SK-N-SH (cell line): Measurements from ENCODE around the gene PRELID3B. TPM values are rescaled to one million over a fixed set of nuclear protein-coding genes. Genes with fewer than 3 reads are reported as not detected.

Experiments used
- CTCF ChIA-PET: fragments of 300-600, 350-600 bp; formaldehyde crosslinking; extraction: SDS; loops from one replicate; lab custom pipeline; 2021; lab: Yijun Ruan, JAX
- POLR2A ChIA-PET: fragments of 350-600 bp; sonication (Branson Sonifier 250); formaldehyde crosslinking; extraction: SDS; loops from one replicate; lab custom pipeline; 2020; ENCODE audit warnings: antibody characterized with exemption, inconsistent platforms; lab: Yijun Ruan, JAX
- DNase-seq: peaks from one replicate; pipeline ENCODE4 v3.0.0; 2012
- H2AFZ ChIP-seq: fragments of 200-600 bp; sonication (generic); 2 replicates; pipeline ENCODE4 v1.8.1; 2016; ENCODE audit warnings: antibody characterized with exemption, mild to moderate bottlenecking, low read depth
- H3F3A ChIP-seq: fragments of 200-600 bp; sonication (generic); replicated peaks from 2 replicates; pipeline ENCODE3; 2016; ENCODE audit warnings: antibody characterized with exemption, mild to moderate bottlenecking; ENCODE audit not compliant: insufficient read depth
- H3K27ac ChIP-seq, 2 experiments: fragments of 200-500 bp in 1 of 2; fragments of 200-600 bp in 1 of 2; sonication (Bioruptor generic) in 1 of 2; sonication (generic), shearing (Covaris generic) in 1 of 2; 2 replicates each; pipeline versions ENCODE4 v1.5.1 to v1.6.1; 2014 to 2016; ENCODE audit warnings: low read depth in 2 of 2, inconsistent platforms in 1 of 2, low read length in 1 of 2, mild to moderate bottlenecking in 1 of 2, mixed read lengths in 1 of 2
- H3K27me3 ChIP-seq: fragments of 200-600 bp; sonication (generic), shearing (Covaris generic); 2 replicates; pipeline ENCODE4 v1.6.1; 2016; ENCODE audit warnings: mixed run types; ENCODE audit not compliant: insufficient read depth
- H3K36me3 ChIP-seq, 2 experiments: fragments of 200-500 bp in 1 of 2; fragments of 200-600 bp in 1 of 2; sonication (Bioruptor generic) in 1 of 2; sonication (generic) in 1 of 2; replicated peaks in 1 of 2; 2 replicates each; pipeline versions ENCODE3 to v1.5.1; 2014 to 2016; ENCODE audit warnings: low read length in 1 of 2, mild to moderate bottlenecking in 1 of 2; ENCODE audit not compliant: insufficient read depth in 2 of 2, control insufficient read depth in 1 of 2
- H3K4me1 ChIP-seq, 2 experiments: fragments of 200-500 bp in 1 of 2; fragments of 200-600 bp in 1 of 2; sonication (Bioruptor generic) in 1 of 2; sonication (generic), shearing (Covaris generic) in 1 of 2; 2 replicates each; pipeline versions ENCODE4 v1.5.1 to v1.6.1; 2014 to 2016; ENCODE audit warnings: low read depth in 1 of 2, low read length in 1 of 2, mixed run types in 1 of 2; ENCODE audit not compliant: insufficient read depth in 2 of 2, control insufficient read depth in 1 of 2
- H3K4me2 ChIP-seq: fragments of 200-600 bp; sonication (generic), shearing (Covaris generic); 2 replicates; pipeline ENCODE4 v1.6.1; 2017; ENCODE audit warnings: mixed run types
- H3K4me3 ChIP-seq, 2 experiments: fragments of 200-500 bp in 1 of 2; fragments of 200-600 bp in 1 of 2; sonication (Bioruptor generic) in 1 of 2; sonication (generic), shearing (Covaris generic) in 1 of 2; 2 replicates each; pipeline versions ENCODE4 v1.5.1 to v1.8.1; 2014 to 2016; ENCODE audit warnings: low read depth in 2 of 2, inconsistent platforms in 1 of 2, low read length in 1 of 2, mild to moderate bottlenecking in 1 of 2, mixed read lengths in 1 of 2, moderate library complexity in 1 of 2
- H3K79me2 ChIP-seq: fragments of 200-600 bp; sonication (generic); 2 replicates; pipeline ENCODE4 v1.8.1; 2017; ENCODE audit warnings: mild to moderate bottlenecking; ENCODE audit not compliant: insufficient read depth
- H3K9ac ChIP-seq: fragments of 200-600 bp; sonication (generic); 2 replicates; pipeline ENCODE4 v1.6.1; 2017; ENCODE audit warnings: mixed run types
- H3K9me2 ChIP-seq: fragments of 200-600 bp; sonication (generic); 2 replicates; pipeline ENCODE4 v1.6.1; 2017; ENCODE audit warnings: mixed run types
- H3K9me3 ChIP-seq: fragments of 200-600 bp; sonication (generic); 2 replicates; pipeline ENCODE4 v1.6.1; 2017; ENCODE audit warnings: mixed run types, mild to moderate bottlenecking, moderate library complexity
- H4K20me1 ChIP-seq: fragments of 200-600 bp; sonication (generic); 2 replicates; pipeline ENCODE4 v1.6.1; 2017; ENCODE audit warnings: mild to moderate bottlenecking, mixed run types; ENCODE audit not compliant: insufficient read depth
- EZH2phosphoT487 ChIP-seq: fragments of 200-600 bp; sonication (generic); IDR thresholded peaks from 2 replicates; pipeline ENCODE4 v1.6.1; 2017; ENCODE audit warnings: low read depth, mixed run types, mild to moderate bottlenecking, antibody characterized with exemption, moderate library complexity, borderline replicate concordance
- FOXJ3 ChIP-seq: sonication (generic); formaldehyde crosslinking; IDR thresholded peaks from 2 replicates; pipeline ENCODE4 v1.5.1; 2020; ENCODE audit warnings: mild to moderate bottlenecking, missing genetic modification reagents
- GABPA ChIP-seq: IDR thresholded peaks from 2 replicates; pipeline ENCODE4 v1.4.0; 2012; ENCODE audit warnings: low read depth, mild to moderate bottlenecking
- GATA2 ChIP-seq: sonication (generic); formaldehyde crosslinking; IDR thresholded peaks from 2 replicates; pipeline ENCODE4 v1.5.0; 2020; ENCODE audit warnings: mild to moderate bottlenecking, missing genetic modification reagents
- JUND ChIP-seq: IDR thresholded peaks from 2 replicates; pipeline ENCODE4 v1.4.0; 2012
- MEF2A ChIP-seq: IDR thresholded peaks from 2 replicates; pipeline ENCODE4 v1.4.0; 2012; ENCODE audit warnings: low read depth, borderline replicate concordance
- MXI1 ChIP-seq: IDR thresholded peaks from 2 replicates; pipeline ENCODE4 v1.6.1; 2012; ENCODE audit warnings: mild to moderate bottlenecking, low read depth, low read length, improper control_type of control experiment
- NRF1 ChIP-seq: IDR thresholded peaks from 2 replicates; pipeline ENCODE4 v1.6.1; 2012; ENCODE audit warnings: low read depth, mild to moderate bottlenecking, low read length
- RAD21 ChIP-seq: IDR thresholded peaks from 2 replicates; pipeline ENCODE4 v1.6.1; 2012; ENCODE audit warnings: mild to moderate bottlenecking, low read length
- RCOR1 ChIP-seq: fragments of 150-350 bp; IDR thresholded peaks from 2 replicates; pipeline ENCODE4 v1.6.1; 2017; ENCODE audit warnings: antibody characterized with exemption, low read length
- RFX5 ChIP-seq: IDR thresholded peaks from 2 replicates; pipeline ENCODE4 v1.6.1; 2012; ENCODE audit warnings: mild to moderate bottlenecking, improper control_type of control experiment, low read length
- SIN3A ChIP-seq: IDR thresholded peaks from 2 replicates; pipeline ENCODE4 v1.6.1; 2012; ENCODE audit warnings: low read depth, mild to moderate bottlenecking, low read length, moderate library complexity, borderline replicate concordance
- TAF1 ChIP-seq: IDR thresholded peaks from 2 replicates; pipeline ENCODE4 v1.6.1; 2012; ENCODE audit warnings: low read depth, mild to moderate bottlenecking, low read length, moderate library complexity, borderline replicate concordance
- USF2 ChIP-seq: fragments of 150-350 bp; IDR thresholded peaks from 2 replicates; pipeline ENCODE4 v1.6.1; 2017; ENCODE audit warnings: antibody characterized with exemption, low read length, low read depth, borderline replicate concordance
- ZBTB33 ChIP-seq: IDR thresholded peaks from 2 replicates; pipeline ENCODE4 v1.4.0; 2012; ENCODE audit warnings: low read depth, borderline replicate concordance
- WGBS: methylation state at CpG from one replicate; pipeline ENCODE4 v1.1.6; 2017; ENCODE audit warnings: low lambda C conversion rate; 5-methylcytosine and 5-hydroxymethylcytosine counted together
- polyA plus RNA-seq, 3 experiments: library from polyadenylated mRNA; depleted of rRNA; stranded (reverse); fragments of >200 nt; gene quantifications; 2 replicates each; pipeline ENCODE4 v1.2.3, GENCODE V29; 2012
- TF ChIP-seq, protein P1 (sequence below): fragments of 150-350 bp; IDR thresholded peaks from 2 replicates; pipeline ENCODE4 v1.6.1; 2016; ENCODE audit warnings: mild to moderate bottlenecking, low read depth, low read length
- TF ChIP-seq, protein P2 (sequence below): fragments of 200-600 bp; sonication (generic); IDR thresholded peaks from 2 replicates; pipeline ENCODE4 v1.6.1; 2017; ENCODE audit warnings: antibody characterized with exemption, mild to moderate bottlenecking, moderate library complexity
- TF ChIP-seq, protein P3 (sequence below): IDR thresholded peaks from 2 replicates; pipeline ENCODE4; 2012

Gene PRELID3B
- polyA plus RNA-seq, 1 of the 3 experiments (the other 2 are of a cell fraction), result 20.9 TPM

DNA sequence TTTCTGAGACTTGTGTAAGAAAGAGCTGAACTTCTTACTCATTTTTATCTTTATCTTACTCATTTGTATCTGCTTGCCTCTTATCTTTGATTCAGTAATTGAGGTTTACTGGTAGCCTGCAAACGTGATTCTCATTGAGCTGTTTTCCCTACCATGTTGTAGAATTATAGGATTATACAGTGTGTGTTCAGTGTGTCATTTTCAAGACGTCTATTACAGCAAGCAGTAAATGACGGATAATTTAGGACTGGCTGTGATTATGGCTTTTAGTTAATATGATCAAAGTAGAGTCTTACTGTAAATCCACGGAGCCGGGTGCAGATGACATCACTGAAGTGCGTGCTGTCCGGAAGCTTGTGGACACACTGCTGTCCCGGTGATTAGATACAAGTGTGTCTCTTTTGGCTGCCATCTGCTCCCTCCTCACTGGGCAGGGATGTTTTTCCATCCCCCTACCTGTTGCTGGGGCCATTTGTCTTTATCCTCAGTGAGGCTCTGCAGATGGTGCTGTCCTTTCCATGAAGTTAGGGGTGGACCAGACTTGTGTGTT is 55.5 kb downstream of the PRELID3B start (continued):
- TF ChIP-seq EZH2phosphoT487 (no peak), SIN3A (no peak), NRF1 (no peak), RFX5 (no peak), GABPA (no peak), RCOR1 (peak; percentile 10; the same call in 1 of the 2 replicates), RAD21 (0 out of 2 replicates have a peak, but pooled peaks have one; percentile 5), MXI1 (0 out of 2 replicates have a peak, but pooled peaks have one; percentile 48), JUND (no peak)
- TF ChIP-seq, protein P1, sequence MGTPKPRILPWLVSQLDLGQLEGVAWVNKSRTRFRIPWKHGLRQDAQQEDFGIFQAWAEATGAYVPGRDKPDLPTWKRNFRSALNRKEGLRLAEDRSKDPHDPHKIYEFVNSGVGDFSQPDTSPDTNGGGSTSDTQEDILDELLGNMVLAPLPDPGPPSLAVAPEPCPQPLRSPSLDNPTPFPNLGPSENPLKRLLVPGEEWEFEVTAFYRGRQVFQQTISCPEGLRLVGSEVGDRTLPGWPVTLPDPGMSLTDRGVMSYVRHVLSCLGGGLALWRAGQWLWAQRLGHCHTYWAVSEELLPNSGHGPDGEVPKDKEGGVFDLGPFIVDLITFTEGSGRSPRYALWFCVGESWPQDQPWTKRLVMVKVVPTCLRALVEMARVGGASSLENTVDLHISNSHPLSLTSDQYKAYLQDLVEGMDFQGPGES, result no peak
- TF ChIP-seq, all 33 proteins: peak for 7

- Histone ChIP-seq H3K27me3 (no peaks in the 10 kb centered on the region), H3K36me3 (peaks cover 40 to 51% of the 10 kb centered on the region in 2 experiments), H3K79me2 (peaks cover 56% of the 10 kb centered on the region), H3K4me1 (peaks cover 9 to 53% of the 10 kb centered on the region in 2 experiments; a peak in 3 of 4 replicates), H3K9me3 (no peaks in the 10 kb centered on the region), H3K9me2 (no peaks in the 10 kb centered on the region), H2AFZ (no peak overlapping the region), H3K4me3 (no peak overlapping the region), H4K20me1 (peaks cover 24% of the 10 kb centered on the region), H3K9ac (no peak overlapping the region), H3K27ac (peak overlapping the region in 1 of 2 experiments; percentile 56; a peak in 2 of 4 replicates), H3F3A (no peaks in the 10 kb centered on the region), H3K4me2 (no peak overlapping the region)
- DNase-seq, result no peak
- POLR2A ChIA-PET, result interaction anchor here (1.0 to 1.5 kb wide), 3 partner anchors 46 to 95 kb away, joined by 3 to 11 read pairs (median 4); partner anchors contain the start of gene ATP5F1E
- CTCF ChIA-PET, result interaction anchor here (1.0 to 1.5 kb wide), 3 partner anchors 33 to 469 kb away, joined by 3 to 5 read pairs (median 3); no protein-coding TSS in a partner anchor
- 73% methylated on average over 9 of the region's 9 CpGs for WGBS
- TF ChIP-seq, protein P2, sequence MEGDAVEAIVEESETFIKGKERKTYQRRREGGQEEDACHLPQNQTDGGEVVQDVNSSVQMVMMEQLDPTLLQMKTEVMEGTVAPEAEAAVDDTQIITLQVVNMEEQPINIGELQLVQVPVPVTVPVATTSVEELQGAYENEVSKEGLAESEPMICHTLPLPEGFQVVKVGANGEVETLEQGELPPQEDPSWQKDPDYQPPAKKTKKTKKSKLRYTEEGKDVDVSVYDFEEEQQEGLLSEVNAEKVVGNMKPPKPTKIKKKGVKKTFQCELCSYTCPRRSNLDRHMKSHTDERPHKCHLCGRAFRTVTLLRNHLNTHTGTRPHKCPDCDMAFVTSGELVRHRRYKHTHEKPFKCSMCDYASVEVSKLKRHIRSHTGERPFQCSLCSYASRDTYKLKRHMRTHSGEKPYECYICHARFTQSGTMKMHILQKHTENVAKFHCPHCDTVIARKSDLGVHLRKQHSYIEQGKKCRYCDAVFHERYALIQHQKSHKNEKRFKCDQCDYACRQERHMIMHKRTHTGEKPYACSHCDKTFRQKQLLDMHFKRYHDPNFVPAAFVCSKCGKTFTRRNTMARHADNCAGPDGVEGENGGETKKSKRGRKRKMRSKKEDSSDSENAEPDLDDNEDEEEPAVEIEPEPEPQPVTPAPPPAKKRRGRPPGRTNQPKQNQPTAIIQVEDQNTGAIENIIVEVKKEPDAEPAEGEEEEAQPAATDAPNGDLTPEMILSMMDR, result no peak
- TF ChIP-seq ZBTB33, result no peak
- no peak for TF ChIP-seq TAF1
- TF ChIP-seq, protein P1, result no peak
- TF ChIP-seq EZH2phosphoT487, result no peak
- no peak for TF ChIP-seq GATA2 (CRISPR knock-in tag)
- TF ChIP-seq, protein P3, sequence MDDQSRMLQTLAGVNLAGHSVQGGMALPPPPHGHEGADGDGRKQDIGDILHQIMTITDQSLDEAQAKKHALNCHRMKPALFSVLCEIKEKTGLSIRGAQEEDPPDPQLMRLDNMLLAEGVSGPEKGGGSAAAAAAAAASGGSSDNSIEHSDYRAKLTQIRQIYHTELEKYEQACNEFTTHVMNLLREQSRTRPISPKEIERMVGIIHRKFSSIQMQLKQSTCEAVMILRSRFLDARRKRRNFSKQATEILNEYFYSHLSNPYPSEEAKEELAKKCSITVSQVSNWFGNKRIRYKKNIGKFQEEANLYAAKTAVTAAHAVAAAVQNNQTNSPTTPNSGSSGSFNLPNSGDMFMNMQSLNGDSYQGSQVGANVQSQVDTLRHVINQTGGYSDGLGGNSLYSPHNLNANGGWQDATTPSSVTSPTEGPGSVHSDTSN, result no peak
- TF ChIP-seq JUND, result no peak
- no peak for TF ChIP-seq NRF1
- no peak for TF ChIP-seq FOXJ3 (CRISPR knock-in tag)
- no peak for TF ChIP-seq MEF2A
- no peak for TF ChIP-seq RCOR1
- no peak for TF ChIP-seq RAD21
- TF ChIP-seq USF2, result no peak
These were observed 56.2 kb downstream of the PRELID3B start for GRCh38 chr20:58986286-58986967.
